IMR-90 (cell line): ENCODE results near the gene ALDOC.

Experiments
- CEBPB ChIP-seq: IDR thresholded peaks from 2 replicates; pipeline ENCODE4 v1.6.1; 2012; ENCODE audit warnings: low read depth, low read length, improper control_type of control experiment
- ELK1 ChIP-seq: fragments of 150-350 bp; IDR thresholded peaks from 2 replicates; pipeline ENCODE4 v1.6.1; 2016; ENCODE audit warnings: low read depth, mild to moderate bottlenecking, low read length, moderate library complexity, borderline replicate concordance
- MXI1 ChIP-seq: IDR thresholded peaks from 2 replicates; pipeline ENCODE4 v1.6.1; 2012; ENCODE audit warnings: low read depth, mild to moderate bottlenecking, low read length, moderate library complexity, borderline replicate concordance
- RFX5 ChIP-seq: IDR thresholded peaks from 2 replicates; pipeline ENCODE4 v1.8.0; 2012; ENCODE audit warnings: low read depth, mild to moderate bottlenecking, low read length, moderate library complexity
- TF ChIP-seq, protein P1 (sequence below): conservative IDR thresholded peaks from 2 replicates; pipeline ENCODE4 v1.5.1; 2012; ENCODE audit warnings: mild to moderate bottlenecking, low read depth, low read length, improper control_type of control experiment

GRCh38 chr17:28527181-28527681 lies 49.5 kb downstream of the ALDOC start:
- TF ChIP-seq MXI1 (no peak), ELK1 (no peak), CEBPB (no peak), RFX5 (no peak)
- TF ChIP-seq, protein P1, sequence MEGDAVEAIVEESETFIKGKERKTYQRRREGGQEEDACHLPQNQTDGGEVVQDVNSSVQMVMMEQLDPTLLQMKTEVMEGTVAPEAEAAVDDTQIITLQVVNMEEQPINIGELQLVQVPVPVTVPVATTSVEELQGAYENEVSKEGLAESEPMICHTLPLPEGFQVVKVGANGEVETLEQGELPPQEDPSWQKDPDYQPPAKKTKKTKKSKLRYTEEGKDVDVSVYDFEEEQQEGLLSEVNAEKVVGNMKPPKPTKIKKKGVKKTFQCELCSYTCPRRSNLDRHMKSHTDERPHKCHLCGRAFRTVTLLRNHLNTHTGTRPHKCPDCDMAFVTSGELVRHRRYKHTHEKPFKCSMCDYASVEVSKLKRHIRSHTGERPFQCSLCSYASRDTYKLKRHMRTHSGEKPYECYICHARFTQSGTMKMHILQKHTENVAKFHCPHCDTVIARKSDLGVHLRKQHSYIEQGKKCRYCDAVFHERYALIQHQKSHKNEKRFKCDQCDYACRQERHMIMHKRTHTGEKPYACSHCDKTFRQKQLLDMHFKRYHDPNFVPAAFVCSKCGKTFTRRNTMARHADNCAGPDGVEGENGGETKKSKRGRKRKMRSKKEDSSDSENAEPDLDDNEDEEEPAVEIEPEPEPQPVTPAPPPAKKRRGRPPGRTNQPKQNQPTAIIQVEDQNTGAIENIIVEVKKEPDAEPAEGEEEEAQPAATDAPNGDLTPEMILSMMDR, result no peak
